GM23338 (cell line): Measurements from ENCODE around the gene ACSL6. TPM values are rescaled to one million over a fixed set of nuclear protein-coding genes. Genes with fewer than 3 reads are reported as not detected.

Experiments used
- ATAC-seq: fragments of 200-7000 bp; cut with Tn5 transposase; 3 replicates; pipeline ENCODE4 v1.9.1; 2020
- DNase-seq: peaks from one replicate; pipeline ENCODE4 v3.0.0-alpha.2; 2015; ENCODE audit warnings: low spot score
- H2AFZ ChIP-seq: fragments of 200-600 bp; sonication (generic); 2 replicates; pipeline ENCODE4 v1.8.0; 2016; ENCODE audit warnings: antibody characterized with exemption, mild to moderate bottlenecking, moderate library complexity
- H3F3A ChIP-seq: fragments of 200-600 bp; sonication (generic); replicated peaks from 2 replicates; pipeline ENCODE4 v1.8.0; 2017; ENCODE audit warnings: antibody characterized with exemption, mixed run types, low read depth
- H3K27ac ChIP-seq: fragments of 200-600 bp; sonication (generic); 2 replicates; pipeline ENCODE4 v1.6.1; 2016; ENCODE audit warnings: low read depth
- H3K27me3 ChIP-seq: fragments of 200-600 bp; sonication (generic); 2 replicates; pipeline ENCODE4 v1.8.0; 2016; ENCODE audit warnings: mild to moderate bottlenecking, mixed run types, moderate library complexity; ENCODE audit not compliant: insufficient read depth
- H3K36me3 ChIP-seq: fragments of 200-600 bp; sonication (generic); 2 replicates; pipeline ENCODE4 v1.8.0; 2016; ENCODE audit warnings: mild to moderate bottlenecking; ENCODE audit not compliant: insufficient read depth
- H3K4me1 ChIP-seq: fragments of 200-600 bp; sonication (generic); 2 replicates; pipeline ENCODE4 v1.8.0; 2016; ENCODE audit warnings: mild to moderate bottlenecking, moderate library complexity; ENCODE audit not compliant: insufficient read depth
- H3K4me2 ChIP-seq: fragments of 200-600 bp; sonication (generic); 2 replicates; pipeline ENCODE4 v1.7.1; 2017; ENCODE audit warnings: mixed run types
- H3K4me3 ChIP-seq: fragments of 200-600 bp; sonication (generic); 2 replicates; pipeline ENCODE4 v1.6.1; 2016; ENCODE audit warnings: mixed run types
- H3K79me2 ChIP-seq: fragments of 200-600 bp; sonication (generic); replicated peaks from 2 replicates; pipeline ENCODE4 v1.8.0; 2017; ENCODE audit warnings: mild to moderate bottlenecking; ENCODE audit not compliant: insufficient read depth
- H3K9me2 ChIP-seq: fragments of 200-600 bp; sonication (generic); 2 replicates; pipeline ENCODE4 v1.8.0; 2017; ENCODE audit not compliant: insufficient read depth
- H4K20me1 ChIP-seq: fragments of 200-600 bp; sonication (generic); replicated peaks from 2 replicates; pipeline ENCODE4 v1.8.0; 2017; ENCODE audit warnings: mild to moderate bottlenecking; ENCODE audit not compliant: insufficient read depth
- H3K27ac Mint-ChIP-seq: 2 replicates; pipeline ENCODE4 v1.8.0; 2020; ENCODE audit warnings: inconsistent platforms, mild to moderate bottlenecking, moderate library complexity, mixed read lengths
- H3K27me3 Mint-ChIP-seq: 3 replicates; pipeline ENCODE4 v1.8.0; 2022; ENCODE audit warnings: low read depth, mild to moderate bottlenecking, moderate library complexity, mixed read lengths, inconsistent platforms; ENCODE audit not compliant: insufficient read depth, poor library complexity
- H3K36me3 Mint-ChIP-seq: 3 replicates; pipeline ENCODE4 v1.8.0; 2021; ENCODE audit warnings: low read depth, mild to moderate bottlenecking, inconsistent platforms, moderate library complexity, mixed read lengths
- H3K4me1 Mint-ChIP-seq: 3 replicates; pipeline ENCODE4 v1.8.0; 2020; ENCODE audit warnings: mild to moderate bottlenecking, inconsistent platforms, mixed read lengths
- H3K4me3 Mint-ChIP-seq: 3 replicates; pipeline ENCODE4 v1.8.0; 2021; ENCODE audit warnings: moderate library complexity, mild to moderate bottlenecking, inconsistent platforms, mixed read lengths
- H3K9me3 Mint-ChIP-seq: 3 replicates; pipeline ENCODE4 v1.8.0; 2020; ENCODE audit warnings: moderate library complexity, mild to moderate bottlenecking, inconsistent platforms, mixed read lengths
- CREB1 ChIP-seq: fragments of 250-450 bp; sonication (Bioruptor Pico); IDR thresholded peaks from 2 replicates; pipeline ENCODE4 v1.5.0; 2020; ENCODE audit warnings: low read depth, mild to moderate bottlenecking, moderate library complexity
- CTCF ChIP-seq, 2 experiments: fragments of 200-600 bp in 1 of 2; sonication (generic) in 1 of 2; conservative IDR thresholded peaks; 2 replicates each; pipeline versions ENCODE4 v1.5.1 to v1.6.1; 2016 to 2017; ENCODE audit warnings: antibody characterized with exemption in 2 of 2, low read depth in 2 of 2, mild to moderate bottlenecking in 2 of 2, moderate library complexity in 1 of 2
- ETS1 ChIP-seq: IDR thresholded peaks from 2 replicates; pipeline ENCODE4 v1.6.1; 2016; ENCODE audit warnings: antibody characterized with exemption
- EZH2 ChIP-seq: fragments of 200-600 bp; sonication (generic); IDR thresholded peaks from one replicate; pipeline ENCODE4 v1.8.0; 2017; ENCODE audit warnings: antibody characterized with exemption, mild to moderate bottlenecking, low read depth; ENCODE audit not compliant: unreplicated experiment
- JUNB ChIP-seq: IDR thresholded peaks from one replicate; pipeline ENCODE4 v1.6.1; 2016; ENCODE audit warnings: antibody characterized with exemption; ENCODE audit not compliant: unreplicated experiment
- REST ChIP-seq: IDR thresholded peaks from one replicate; pipeline ENCODE4 v1.6.1; 2018; ENCODE audit warnings: antibody characterized with exemption; ENCODE audit not compliant: unreplicated experiment
- ZNF114 ChIP-seq: fragments of 250-450 bp; sonication (Bioruptor Pico); IDR thresholded peaks from 2 replicates; pipeline ENCODE4 v1.5.0; 2020; ENCODE audit warnings: mild to moderate bottlenecking, moderate library complexity
- ZNF462 ChIP-seq: fragments of 250-450 bp; sonication (Bioruptor Pico); IDR thresholded peaks from 2 replicates; pipeline ENCODE4 v1.5.0; 2020; ENCODE audit warnings: mild to moderate bottlenecking, moderate library complexity
- polyA plus RNA-seq: library from polyadenylated mRNA; unstranded; fragments of >200 nt; fragmentation: Nextera tagmentation; extraction: Ambion mirVana; gene quantifications from 2 replicates; pipeline ENCODE4 v1.2.1, GENCODE V29; 2016
- total RNA-seq: library from RNA; depleted of rRNA; stranded (reverse); fragments of >200 nt; shearing (Covaris generic); gene quantifications from 2 replicates; pipeline ENCODE4 v1.2.3, GENCODE V29; 2014

The ACSL6 gene
- total and polyA plus RNA-seq, 2 experiments from 2014 or later = 0.76 to 3.6 TPM

GRCh38 chr5:132032196-132032595 is 20.7 kb upstream of the ACSL6 start (continued):
- no peak for TF ChIP-seq CTCF (conservative IDR thresholded peaks at IDR 0.05; ENCODE audit: low read depth in 2 of 2)
- no peak for TF ChIP-seq ETS1
- TF ChIP-seq EZH2 = no peak

- H3K4me3 ChIP-seq = no peak overlapping the region
- H3K27ac ChIP-seq = no peak overlapping the region
- H3K4me3 Mint-ChIP-seq = no peak overlapping the region
- H3K27me3 Mint-ChIP-seq = peaks cover 2% of the 10 kb centered on the region
- no peaks in the 10 kb centered on the region for H3K27me3 ChIP-seq
- H3K4me1 Mint-ChIP-seq = no peaks in the 10 kb centered on the region
- H3K9me3 Mint-ChIP-seq = no peaks in the 10 kb centered on the region
- DNase-seq = no peak
- H2AFZ ChIP-seq = no peak overlapping the region
- no peak overlapping the region for H3K4me2 ChIP-seq
- no peaks in the 10 kb centered on the region for H4K20me1 ChIP-seq
- no peak overlapping the region for H3K27ac Mint-ChIP-seq
- no peaks in the 10 kb centered on the region for H3K79me2 ChIP-seq
- H3F3A ChIP-seq = no peaks in the 10 kb centered on the region
- H3K36me3 Mint-ChIP-seq = no peaks in the 10 kb centered on the region
- no peaks in the 10 kb centered on the region for H3K9me2 ChIP-seq
- H3K36me3 ChIP-seq = no peaks in the 10 kb centered on the region
- no peaks in the 10 kb centered on the region for H3K4me1 ChIP-seq
- no peak for ATAC-seq
- no peak for TF ChIP-seq ETS1
- TF ChIP-seq JUNB = no peak
- no peak for TF ChIP-seq REST
- no peak for TF ChIP-seq ZNF462 (CRISPR knock-in tag)
- TF ChIP-seq CREB1 (CRISPR knock-in tag) = no peak
- no peak for TF ChIP-seq CTCF (conservative IDR thresholded peaks at IDR 0.05; ENCODE audit: low read depth in 2 of 2)
- TF ChIP-seq ZNF114 = no peak
Observed at GRCh38 chr5:132030610-132031009, 19.2 kb upstream of the ACSL6 start.
